GM19397 (cell line): Measurements from ENCODE around the gene LOXL4.

ENCODE experiments used
- ATAC-seq: cut with Tn5 transposase; IDR thresholded peaks from one replicate; pipeline ENCODE4 v1.9.1; 2021; ENCODE audit warnings: mild to moderate bottlenecking, moderate library complexity; ENCODE audit not compliant: unreplicated experiment

LOXL4 gene

DNA sequence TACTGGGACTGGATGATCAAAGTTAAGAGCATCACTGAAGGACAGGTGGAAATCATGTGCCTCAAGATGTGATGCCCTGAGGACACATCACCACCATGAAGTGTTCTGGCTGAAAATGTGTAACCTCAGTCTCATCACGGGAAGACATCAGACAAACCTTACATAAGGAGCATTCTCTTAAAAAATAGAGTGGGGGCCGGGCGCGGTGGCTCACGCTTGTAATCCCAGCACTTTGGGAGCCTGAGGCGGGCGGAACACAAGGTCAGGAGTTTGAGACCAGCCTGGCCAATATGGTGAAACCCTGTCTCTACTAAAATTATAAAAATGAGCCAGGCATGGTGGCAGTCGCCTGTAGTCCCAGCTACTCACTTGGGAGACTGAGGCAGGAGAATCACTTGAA lies 65.6 kb downstream of the LOXL4 start:
- no peak for ATAC-seq

DNA sequence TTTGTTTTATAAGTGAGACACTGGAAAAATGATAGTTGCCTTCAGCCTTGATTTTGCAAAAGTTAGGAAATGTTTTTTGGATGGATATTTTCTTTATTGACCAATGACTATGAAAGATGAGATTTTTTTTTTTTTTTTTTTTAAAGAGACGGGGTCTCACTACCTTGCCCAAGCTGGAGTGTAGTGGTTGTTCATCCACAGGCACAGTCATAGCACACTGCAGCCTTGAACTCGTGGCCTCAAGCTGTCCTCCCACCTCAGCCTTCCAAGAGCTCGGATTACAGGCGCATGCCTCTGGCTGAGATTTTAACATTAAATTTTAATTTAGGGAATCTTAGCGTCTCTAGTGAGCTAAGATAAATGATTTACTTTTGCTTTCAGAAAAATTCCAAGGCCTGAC lies 66.2 kb downstream of the LOXL4 start:
- ATAC-seq, result no peak
